Measurements from ENCODE around the gene KRT6B.
"Not testable (repeated sequence)": the region's sequence is repeated elsewhere in the genome, so short reads cannot be mapped to it uniquely, and the experiment has no call there.

Gene KRT6B

DNA sequence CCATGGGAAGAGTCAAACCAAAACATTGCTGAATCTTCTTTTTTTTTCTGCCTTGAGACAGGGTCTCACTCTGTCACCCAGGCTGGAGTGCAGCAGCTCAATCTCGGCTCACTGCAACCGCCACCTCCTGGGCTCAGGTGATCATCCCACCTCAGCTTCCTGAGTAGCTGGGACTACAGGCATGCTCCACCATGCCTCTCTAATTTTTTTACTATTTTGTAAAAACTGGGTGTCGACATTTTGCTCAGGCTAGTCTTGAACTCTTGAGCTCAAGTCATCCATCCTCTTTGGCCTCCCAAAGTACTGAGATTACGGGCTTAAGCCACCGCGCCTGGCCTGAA lies 16.3 kb downstream of the KRT6B start:
- no peak for ATAC-seq

DNA sequence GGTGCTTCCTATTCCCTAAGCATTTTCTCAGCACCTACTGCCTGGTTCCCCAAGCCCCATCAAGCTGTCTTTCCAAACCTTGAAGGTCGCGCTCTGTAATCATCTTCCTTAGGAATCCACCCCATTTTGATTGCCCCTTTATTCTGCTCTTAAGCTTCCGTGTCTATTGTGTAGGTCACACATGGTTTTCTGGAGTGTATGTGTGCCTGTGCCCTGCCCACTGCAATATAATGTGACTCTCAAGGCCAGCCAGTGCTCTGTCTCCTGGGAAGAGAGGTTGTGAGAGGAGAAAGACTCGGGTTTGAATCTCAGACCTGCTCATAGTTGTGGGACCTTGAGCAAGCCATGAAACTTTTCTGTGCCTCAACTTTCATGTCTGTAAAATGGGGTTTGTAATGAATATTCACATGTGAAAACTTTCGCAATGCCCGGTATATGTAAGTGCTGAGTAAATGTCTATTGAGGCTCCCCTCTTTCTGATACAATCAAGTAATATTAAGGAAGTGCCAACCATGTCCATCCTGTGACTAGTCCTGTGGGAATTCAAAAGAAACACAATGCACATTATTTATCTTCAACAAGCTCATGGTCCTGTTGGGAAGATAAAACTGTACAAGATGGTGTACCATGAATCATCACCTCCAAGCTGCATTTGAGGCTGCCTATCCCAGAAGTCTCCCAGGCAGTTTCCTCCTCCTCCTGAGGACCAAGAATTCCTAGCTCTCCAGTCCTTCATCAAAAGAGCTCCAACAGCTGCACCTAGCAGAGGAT lies 17.0 kb downstream of the KRT6B start:
- ATAC-seq, result no peak

DNA sequence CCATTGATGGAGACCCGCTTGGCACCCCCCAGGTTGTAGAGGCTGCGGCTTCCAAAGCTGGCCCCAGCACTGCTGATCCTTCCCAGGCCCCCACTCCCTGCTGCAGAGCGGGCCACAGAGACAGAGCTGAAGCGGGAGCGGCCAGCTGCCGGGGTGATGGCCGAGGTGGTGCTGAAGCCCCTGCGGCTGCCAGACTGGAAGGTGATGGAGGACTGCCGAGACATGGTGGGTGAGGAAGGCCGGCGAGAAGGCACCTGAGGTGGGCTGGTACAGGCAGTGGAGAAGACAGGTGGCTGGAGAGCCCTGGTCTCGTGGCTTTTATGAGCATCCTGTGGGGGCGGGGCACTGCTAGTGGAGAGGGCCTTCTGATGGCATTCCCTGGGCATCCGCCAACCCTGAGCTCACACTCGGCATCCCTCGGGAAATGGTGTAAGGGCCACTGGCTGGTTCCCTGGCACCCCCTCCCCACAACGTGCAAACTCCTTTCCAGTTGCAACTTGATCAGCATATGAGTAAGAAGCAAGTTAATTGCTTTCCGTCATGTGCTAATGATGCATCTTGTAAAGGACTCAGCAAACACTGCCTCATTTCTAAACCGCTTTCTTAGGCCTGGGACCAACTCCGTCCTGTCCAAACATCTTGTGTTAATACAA lies 17.7 kb downstream of the KRT6B start, which contains the start of gene KRT75:
KRT75 (minus strand) TSS at position 291 of the 653 bp plus-strand sequence; CDS start at position 224, 67 bp downstream.
- no peak for ATAC-seq

DNA sequence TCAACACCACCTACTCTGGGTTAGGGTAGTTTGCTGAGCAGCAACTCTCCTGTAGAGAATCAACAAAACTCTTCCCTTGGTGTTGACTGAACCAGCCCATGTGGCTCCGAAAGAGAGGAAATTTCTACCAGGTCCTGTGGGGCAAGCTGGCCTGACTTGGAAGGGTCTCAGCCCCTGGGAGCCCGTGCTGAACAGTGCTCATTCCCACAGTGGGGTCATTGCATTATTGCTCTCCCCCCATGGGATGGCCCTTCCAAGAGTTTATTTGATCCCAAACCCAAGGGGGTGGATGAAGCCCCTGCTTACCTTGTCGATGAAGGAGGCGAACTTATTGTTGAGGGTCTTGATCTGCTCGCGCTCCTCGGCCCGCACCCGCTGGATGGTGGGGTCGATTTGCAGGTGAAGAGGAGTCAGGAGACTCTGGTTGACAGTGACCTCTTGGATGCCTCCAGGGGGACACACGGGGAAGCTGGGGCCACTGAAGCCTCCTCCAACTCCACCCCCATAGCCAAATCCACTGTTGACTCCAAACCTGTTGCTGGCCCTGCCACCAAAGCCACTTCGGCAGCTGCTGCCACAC lies 18.4 kb downstream of the KRT6B start:
- ATAC-seq, result no peak

DNA sequence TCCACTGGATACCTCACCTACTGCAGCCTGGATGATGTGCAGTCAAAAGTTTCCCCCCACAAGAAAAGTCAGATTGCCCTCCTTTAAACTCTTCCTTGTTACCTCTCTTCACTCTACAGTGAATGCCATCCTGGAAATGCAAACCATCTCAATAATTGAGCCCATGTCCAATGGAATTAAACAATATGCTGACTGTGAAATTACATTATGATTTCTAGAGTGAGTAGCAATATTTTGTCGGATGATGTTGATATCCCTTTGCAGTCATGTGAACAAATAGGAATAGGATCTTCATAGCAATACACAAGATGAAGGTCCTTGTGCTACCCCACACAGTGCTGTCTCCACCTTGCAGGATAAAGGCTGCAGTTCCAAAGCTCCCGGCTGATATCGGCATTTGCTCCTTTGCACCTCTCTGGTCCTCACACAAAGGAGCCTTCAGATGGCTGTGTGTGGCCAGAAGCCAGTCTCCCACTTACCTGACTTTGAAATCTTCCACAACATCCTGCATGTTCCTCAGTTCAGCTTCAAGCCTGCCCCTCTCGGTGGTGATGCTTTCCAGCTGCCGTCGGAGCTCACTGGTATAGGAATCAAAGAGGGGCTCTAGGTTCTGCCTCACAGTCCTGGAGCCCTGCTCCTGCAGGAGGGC lies 19.3 kb downstream of the KRT6B start:
- no peak for ATAC-seq

DNA sequence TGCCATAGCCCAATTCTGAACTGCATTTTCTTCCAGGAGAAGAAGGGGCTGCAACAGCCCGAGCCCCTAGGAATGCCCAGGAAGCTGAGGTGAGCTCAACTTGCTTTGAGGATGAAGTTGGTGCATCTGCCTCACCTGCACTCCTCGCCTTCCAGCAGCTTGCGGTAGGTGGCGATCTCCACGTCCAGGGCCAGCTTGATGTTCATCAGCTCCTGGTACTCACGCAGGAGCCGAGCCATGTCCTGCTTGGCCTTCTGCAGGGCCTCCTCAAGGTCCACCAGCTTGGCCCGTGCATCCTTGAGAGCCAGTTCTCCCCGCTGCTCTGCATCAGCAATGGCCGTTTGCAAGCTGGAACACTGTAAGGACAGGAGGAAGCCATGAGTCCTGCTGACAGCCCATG lies 23.8 kb downstream of the KRT6B start:
- ATAC-seq, result no peak

DNA sequence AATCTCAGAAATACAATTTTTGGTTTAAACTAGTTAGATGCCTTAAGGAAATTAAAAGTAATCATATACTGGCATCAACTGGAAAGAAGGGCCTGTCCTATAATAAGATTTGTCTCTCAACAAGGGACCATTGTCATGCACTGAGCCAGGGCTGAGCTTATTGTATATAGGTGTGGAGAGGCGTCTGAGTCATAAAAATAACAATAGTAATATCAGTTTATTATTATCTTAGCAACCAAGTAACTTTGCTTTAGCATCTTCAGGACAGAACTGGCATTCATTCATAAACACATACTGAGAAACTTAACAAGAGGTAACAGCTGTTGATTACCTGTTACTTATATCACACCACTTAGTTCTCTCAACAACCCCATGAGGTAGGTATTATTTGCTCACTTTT lies 24.9 kb downstream of the KRT6B start:
- ATAC-seq, result no peak

DNA sequence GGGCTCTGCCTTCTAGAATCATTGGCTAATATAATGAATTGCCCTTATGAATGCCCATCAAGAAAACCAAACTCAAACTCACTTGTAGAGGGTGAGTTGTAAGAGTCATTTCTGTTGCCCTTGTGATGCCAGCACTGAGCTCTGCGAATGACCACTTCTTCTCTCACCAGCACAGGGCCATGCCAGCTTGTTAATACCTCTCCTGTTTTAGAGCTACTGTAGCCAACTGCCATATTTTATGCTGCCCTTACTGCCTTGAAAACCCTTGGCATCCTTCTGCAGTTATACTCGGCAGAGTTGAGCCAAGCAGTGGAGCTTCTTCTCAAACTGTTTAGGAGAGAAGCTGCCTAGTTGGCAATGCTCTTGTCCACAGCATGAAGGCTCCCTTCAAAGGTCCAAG lies 25.9 kb downstream of the KRT6B start:
- no peak for ATAC-seq

DNA sequence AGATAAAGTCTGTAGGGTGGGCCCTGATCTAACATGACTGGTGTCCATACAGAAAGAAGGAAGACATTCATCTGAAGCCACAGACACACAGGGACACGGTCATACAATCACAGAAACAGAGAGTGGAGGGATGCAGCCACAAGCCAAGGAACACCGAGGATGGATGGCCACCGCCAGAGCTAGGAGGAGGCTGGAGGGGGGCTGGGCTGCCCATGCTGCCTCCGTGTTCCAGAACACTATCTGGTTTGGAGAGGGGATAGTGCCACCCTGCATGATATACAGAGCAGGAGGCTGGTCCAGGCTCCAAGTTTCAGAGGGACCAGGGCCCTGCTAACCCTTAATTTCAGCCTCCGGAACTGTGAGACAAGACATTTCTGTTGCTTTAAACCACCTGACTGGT lies 26.5 kb downstream of the KRT6B start:
- ATAC-seq, result no peak

DNA sequence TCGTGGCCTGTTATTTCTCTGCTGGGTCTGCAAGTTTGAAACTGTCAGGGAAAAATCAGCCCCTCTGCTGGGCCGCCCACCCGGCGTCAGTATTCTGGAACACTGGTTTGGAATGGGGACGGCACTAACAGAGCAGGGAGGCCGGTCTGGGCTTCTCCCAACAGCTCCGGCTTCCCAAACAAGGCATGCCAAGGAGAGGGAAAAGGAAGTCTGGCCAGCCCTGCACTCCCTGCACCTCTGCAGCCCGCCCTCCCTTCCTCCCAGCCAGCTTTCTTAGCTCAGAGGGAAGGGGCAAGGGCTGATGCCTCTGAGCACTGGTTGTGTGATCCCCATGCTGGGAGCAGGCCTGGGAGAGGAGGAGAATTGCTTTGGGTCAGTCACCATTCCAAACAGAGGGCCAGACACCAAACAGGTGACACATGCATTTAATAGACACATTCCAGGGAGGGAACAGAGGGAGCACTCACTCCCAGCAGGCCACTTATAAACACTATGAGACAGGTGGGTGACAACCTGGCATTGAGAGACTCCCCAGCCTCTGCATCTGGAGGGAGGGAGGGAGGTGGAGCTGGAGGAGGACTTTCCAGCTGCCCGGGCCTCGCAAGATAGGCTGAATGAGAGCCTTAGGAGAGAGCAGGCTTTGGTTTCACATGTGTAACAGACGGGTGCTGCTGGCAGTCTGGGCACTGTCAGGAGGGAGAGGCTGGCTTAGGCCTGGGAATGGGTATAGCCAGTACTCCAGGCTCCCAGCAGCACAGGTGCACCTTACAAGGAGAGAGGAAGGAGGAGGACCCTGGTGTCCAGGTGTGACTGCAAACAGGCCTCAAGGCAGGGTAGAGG lies 28.1 kb downstream of the KRT6B start:
- ATAC-seq, result no peak

DNA sequence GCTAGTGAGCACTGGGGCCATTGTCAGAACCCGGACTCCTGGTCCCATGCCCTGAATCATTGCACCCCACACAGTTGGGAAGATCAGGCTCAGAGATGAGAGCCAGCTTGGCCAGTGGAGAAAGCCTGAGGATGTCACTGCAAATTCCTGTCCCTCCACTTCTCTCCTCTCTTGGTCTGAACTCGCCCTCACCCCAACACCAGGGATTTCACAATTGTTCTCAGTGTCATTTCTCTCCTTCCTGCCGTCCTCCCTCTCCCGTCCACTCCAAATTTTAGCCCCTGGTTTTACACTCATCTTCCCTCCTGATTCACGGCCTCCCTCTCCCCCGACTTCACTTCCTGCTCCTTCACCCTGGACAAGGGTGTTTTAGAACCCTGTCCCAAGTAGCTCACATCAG lies 28.9 kb downstream of the KRT6B start:
- no peak for ATAC-seq

DNA sequence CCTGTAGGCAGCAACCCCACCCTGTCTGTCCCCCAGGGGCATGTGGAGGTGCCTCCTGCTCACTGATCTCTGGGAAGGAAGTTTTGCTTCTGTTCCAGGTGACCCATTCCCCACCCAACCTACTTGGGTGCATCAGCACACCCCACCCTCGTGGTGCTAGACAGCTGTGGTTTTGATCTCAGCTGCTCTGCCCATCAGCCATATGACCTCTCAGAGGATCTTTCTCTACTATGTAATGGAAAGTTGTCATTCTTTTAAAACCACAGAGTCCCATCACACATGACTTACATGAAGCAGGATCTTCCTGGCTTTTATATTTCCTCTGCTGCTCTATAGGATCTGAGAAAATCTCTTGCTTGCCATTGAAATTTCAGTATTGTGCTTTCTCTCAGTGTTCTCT lies 32.3 kb downstream of the KRT6B start:
- ATAC-seq, result no peak

DNA sequence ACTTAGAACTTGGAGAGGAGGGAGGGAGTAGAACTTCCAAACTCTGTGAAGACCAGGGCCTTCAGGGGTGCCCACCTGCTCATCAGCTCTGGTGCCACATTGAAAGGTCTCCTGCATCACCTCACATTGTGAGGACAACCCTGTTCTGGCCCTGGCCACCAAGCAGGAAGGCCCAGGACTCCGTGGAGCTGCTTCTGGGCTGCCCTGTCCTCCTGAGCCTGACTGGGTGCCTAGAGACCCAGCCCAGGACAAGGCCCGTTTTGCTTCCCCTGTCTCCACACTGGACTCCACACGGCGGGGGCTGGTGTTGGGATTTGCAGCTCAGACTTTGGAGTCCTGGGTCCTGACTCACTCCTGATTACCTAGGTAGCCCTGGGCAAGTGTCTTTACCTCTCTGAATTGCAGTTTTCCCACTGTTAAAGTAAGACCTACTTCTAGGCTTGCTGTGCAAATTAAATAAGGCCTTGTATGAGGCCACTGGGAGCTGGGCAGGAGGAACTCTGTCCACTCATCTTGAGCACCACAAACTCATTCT lies 33.3 kb downstream of the KRT6B start:
- no peak for ATAC-seq

DNA sequence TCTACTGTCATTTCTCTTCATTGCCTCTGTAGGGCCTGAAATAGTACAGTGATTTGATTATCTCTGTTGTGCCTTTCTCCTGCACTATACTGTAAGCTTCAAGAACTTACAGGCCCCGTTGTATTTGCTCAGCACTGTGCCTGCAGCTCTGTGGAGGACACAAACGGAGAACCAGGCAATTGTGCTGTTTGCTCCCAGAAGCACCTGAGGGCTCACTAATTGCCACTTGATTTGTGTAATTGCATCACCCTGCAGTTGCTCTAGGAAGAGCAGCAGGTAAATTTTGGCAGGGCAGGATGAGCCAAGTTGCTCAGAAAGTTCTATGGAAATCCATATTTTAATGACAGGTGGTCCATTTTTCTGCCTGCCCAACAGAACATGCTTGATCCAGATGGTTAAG lies 34.2 kb downstream of the KRT6B start:
- ATAC-seq, result no peak

DNA sequence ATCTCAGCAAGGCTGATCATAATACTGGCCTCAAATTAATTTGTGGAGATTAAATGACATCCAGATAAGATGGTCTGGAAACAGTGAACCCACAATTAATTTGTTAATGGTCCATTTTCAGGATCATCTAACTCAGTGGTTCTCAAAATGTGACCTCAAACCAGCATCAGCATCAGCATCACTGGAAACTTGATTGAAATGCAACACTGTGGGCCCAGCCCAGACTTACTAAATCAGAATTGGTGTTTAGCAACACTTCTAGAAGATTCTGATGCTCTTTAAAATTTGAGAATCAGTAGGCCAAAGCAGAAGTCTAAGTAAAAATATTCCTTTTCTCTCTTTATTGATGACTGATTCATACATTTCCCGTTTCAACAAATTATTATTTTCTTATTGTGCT lies 35.2 kb downstream of the KRT6B start:
- ATAC-seq, result no peak

DNA sequence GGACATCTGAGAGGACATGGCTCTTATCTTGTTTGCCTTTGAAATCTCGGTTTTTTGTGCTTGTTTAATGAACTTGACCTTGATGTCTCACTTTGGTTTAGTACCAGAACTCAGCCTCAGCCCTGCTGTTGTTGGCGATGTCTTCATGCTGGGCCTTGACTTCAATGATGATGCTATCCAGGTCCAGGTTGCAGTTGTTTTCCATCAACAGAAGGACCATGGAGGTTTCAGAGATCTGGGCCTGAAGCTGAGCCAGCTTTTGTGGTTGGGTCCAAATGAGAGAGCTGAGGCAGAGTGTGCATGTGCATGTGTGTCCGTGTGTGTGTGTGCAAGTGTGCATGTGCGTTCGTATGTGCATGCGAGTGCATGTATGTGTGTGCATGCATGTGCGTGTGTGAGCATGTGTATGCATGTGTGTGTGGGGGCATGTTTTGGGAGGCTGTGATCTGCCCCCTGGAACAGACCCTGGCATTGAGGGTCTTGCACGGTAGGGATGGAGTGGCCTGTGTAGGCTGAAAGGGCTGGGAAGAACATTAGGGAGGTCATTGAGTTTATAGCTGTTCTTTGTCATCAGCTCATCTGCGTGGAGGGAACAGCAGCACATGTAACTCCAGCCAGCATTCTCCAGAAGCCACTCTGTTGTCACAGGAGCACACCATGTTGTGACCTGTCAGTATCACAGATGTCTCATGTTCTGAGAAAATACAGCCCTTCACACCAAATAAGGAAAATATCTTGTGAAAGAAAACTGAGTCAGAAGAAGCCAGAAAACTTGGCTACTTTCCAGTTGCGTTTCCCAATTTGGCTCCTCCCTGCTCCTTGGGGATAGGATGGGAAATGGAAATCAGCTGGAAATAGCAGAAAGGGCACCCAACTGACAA lies 35.8 kb downstream of the KRT6B start:
- no peak for ATAC-seq

DNA sequence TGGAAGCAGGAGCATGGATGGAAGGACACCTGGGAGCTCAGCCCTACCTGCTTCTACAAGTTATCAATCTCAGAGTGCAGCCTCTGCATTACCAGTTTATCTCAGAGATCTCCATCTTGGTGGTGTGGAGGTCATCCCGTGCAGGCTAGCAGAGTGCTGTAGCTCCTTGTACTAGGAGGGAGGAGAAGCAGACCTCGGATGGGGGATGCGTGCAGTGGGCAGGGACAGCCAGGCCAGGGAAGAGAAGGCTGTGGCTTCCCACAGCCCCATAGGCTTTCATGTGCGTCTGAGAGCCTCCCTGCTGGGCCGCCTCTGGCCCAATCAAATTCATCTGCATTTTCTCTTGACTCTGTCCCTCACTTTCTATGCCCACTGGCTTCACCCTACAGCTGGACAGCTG lies 37.0 kb downstream of the KRT6B start:
- no peak for ATAC-seq

DNA sequence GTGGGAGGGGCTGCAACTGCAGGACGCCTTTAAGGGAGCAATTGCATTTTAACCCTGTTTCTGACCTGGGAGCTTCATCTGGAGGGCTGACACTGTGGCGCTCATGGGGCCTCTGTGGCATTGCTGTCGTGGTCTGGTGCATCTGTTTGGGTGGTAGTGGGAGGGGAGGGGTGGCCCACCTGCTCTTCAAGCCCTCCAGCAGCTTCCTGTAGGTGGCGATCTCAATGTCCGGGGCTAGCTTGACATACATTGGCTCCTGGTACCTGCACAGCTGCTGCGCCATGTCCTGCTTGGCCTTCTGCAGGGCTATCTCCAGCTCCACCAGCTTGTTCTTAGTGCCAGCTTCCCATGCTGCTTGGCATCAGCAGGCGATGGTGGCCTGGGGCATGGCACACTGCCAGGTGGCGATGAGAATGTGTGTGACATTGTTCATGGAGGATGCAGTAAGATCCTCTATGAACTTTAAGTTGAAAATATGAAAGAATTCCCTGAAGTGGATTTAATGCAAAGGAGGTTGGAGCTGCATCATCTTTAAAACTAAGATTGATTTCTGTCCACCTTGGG lies 38.1 kb downstream of the KRT6B start:
- ATAC-seq, result no peak

DNA sequence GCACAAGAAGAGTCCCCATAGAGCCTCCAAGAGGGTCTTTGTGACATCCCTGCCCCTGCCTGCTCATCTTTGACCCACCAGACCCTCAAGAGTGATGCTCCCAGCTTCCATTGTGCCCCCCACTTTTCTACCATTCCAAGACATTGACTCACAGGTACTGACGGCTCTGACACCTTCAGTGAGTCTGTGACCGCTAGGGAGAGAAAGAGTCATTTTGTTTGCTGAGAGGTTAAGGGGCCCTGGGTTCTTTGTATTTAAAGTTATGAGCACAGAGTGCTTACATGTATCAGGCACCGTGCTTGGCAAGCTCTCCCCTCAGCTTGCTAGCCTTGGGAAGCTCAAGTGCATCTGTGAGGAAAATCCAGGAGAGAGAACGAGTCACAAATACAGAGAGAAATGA lies 38.7 kb downstream of the KRT6B start:
- ATAC-seq, result no peak

DNA sequence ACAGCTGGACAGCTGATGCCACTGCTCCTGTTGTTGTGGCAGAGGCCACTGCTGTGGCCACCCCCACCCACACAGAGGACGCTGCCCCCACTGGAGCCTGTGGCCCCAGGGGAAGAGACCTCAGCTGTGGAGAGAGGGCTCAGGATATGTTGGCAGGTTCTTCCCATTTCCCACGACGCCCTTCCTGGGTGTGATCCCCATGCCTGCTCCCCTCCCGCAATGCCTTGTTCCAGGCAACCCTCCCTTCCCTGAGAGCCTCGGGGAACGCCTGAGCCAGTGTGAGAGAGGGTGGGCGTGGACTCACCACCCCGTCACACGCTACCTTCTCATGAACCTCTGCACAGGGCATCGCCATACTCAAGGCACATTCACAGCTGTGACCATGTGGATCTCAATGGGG lies 40.1 kb downstream of the KRT6B start:
- no peak for ATAC-seq

DNA sequence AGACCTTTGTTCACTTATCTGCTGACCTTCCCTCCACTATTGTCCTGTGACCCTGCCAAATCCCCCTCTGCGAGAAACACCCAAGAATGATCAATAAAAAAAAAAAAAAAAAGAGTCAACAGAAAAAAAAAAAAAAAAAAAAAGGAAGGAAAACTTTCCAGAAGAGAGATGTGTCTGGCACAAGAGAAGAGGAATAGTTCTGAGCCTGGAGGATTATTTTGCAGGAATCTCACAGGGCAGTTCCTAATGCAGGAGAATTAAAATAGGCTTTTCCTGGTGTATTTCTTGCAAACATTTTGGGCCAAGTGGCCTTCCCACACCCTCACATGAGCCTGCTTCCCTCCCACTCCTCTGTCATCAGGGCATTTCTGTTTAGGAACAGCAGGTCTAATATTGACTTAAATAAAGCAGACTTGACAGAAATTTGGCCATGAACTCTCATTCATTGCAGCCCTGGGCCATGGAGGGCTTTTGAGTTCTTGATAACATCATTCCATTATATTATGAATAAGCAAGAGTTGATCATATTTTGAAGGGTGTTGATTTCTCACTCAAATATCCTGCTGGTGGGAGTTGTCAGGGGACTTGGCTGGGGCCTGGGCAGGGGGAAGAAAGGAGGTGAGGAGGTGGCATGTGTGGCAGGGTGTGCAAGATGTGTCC lies 41.2 kb downstream of the KRT6B start:
- not testable (repeated sequence) for ATAC-seq

All from activated CD4-positive, CD25-positive, alpha-beta regulatory T cell treated with anti-CD3 and anti-CD28 coated beads, Interleukin-2, amount 50 U/mL, for 24 hours (primary cell).